22Rv1 (cell line): Measurements from ENCODE around the gene LTBP1.

Experiments
- H3K27ac ChIP-seq: fragments of 450-650 bp; 2 replicates; pipeline ENCODE4 v1.5.1; 2017
- CTCF ChIP-seq: fragments of 450-650 bp; IDR thresholded peaks from 2 replicates; pipeline ENCODE4 v1.5.1; 2017; ENCODE audit warnings: mild to moderate bottlenecking
- ZFX ChIP-seq: fragments of 450-650 bp; IDR thresholded peaks from 2 replicates; pipeline ENCODE4 v1.6.1; 2017; ENCODE audit warnings: antibody characterized with exemption, borderline replicate concordance

Gene LTBP1

DNA sequence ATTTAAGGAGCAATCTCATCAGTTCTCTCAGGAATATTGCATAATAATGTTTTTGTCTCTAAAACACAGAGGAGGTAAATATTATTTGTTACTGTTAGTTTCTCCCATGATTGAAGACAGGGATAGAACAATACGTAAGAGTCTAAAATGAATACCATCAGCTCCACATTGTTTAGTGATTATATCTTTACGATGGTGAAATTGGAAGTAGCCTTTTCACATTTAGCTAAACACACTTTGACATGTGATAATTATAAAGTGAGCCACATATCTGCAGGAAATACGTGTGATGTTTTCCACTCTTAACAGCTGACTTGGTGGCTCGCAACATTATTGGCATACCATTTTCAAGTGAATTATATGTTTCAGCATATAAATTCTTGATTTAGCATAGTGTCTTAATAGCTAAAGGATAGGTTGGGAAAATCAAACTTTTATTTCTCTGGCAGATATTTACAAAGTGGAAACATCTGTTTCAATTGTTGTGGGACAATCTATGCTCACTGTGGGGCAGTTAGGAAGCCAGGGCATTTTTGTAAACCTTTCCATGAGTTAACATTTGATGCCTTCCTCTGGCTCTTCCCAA, 321.6 kb downstream of the LTBP1 start:
- H3K27ac ChIP-seq: no peak overlapping the region
- TF ChIP-seq ZFX (no peak), CTCF (no peak)

GRCh38 chr2:33272001-33272400, 325.2 kb downstream of the LTBP1 start:
- TF ChIP-seq CTCF: no peak
- no peak for TF ChIP-seq ZFX
- no peak overlapping the region for H3K27ac ChIP-seq

- TF ChIP-seq CTCF: no peak
- no peak for TF ChIP-seq ZFX
- H3K27ac ChIP-seq: no peak overlapping the region
Observed at GRCh38 chr2:33273479-33273878, 326.7 kb downstream of the LTBP1 start.

DNA sequence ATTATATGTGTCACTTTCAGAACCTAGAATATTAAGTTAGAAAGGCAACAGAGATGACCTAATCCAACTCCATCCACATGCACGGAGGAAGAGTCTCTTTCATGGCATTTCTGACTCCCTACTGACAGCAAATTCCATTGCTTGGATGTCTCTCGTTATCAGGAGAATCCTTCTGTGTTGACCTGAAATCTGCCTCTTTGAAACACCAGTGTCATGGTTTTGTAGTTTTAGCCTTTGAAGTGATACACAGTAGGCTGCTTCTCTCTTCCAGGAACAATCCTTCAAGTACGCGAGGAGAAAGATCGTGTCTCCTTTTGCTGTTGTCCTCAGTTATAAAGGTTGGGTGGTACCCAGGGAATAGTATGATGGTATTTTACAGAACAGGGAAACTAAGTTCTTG, 327.8 kb downstream of the LTBP1 start:
- no peak for TF ChIP-seq CTCF
- TF ChIP-seq ZFX: no peak
- no peak overlapping the region for H3K27ac ChIP-seq

GRCh38 chr2:33275689-33276444, 329.1 kb downstream of the LTBP1 start:
- TF ChIP-seq CTCF (no peak), ZFX (no peak)
- H3K27ac ChIP-seq: no peak overlapping the region

DNA sequence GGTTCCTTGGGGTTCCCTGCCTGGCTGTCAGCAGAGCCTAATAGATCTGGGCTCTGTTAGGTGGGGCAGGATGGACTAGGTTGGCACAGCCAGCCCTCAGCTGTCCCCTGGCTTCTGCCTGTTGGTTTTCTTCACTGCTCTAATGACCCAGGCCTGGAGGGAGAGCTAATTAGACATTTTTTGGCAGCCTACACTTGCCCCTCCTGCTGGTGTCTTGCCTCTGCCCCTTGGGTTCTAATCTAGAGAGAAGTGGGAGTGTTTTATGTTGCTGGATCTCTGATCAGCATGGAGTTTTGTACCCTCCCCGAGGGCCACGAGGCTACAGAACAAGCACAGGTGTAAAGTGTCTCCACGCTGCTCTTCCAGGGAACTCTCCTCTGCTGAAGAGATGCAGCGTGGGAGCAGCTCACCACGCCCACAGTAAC, 330.3 kb downstream of the LTBP1 start:
- TF ChIP-seq ZFX: no peak
- TF ChIP-seq CTCF: no peak
- H3K27ac ChIP-seq: no peak overlapping the region

GRCh38 chr2:33278245-33278943, 331.6 kb downstream of the LTBP1 start:
- H3K27ac ChIP-seq: no peak overlapping the region
- no peak for TF ChIP-seq ZFX
